Astrocyte (in vitro differentiated cells and primary cell): ENCODE measurements around the gene METTL22.

Source experiments
- CTCF ChIP-seq: IDR thresholded peaks from 2 replicates; pipeline ENCODE4 v1.5.1; 2011; ENCODE audit warnings: low read depth, mild to moderate bottlenecking, inconsistent platforms, low read length, moderate library complexity; ENCODE audit not compliant: insufficient read depth
- EZH2 ChIP-seq: IDR thresholded peaks from 2 replicates; pipeline ENCODE4 v1.6.1; 2012; ENCODE audit warnings: mild to moderate bottlenecking, low read length, inconsistent platforms; ENCODE audit not compliant: insufficient read depth

- TF ChIP-seq CTCF (no peak), EZH2 (no peak)
These were observed 2.1 kb downstream of the METTL22 start for GRCh38 chr16:8623634-8624033.
